Measurements from ENCODE around the gene KMT2A. TPM values are rescaled to one million over a fixed set of nuclear protein-coding genes. Genes with fewer than 3 reads are reported as not detected.

KMT2A gene
- total RNA-seq = 17.4 and 19.9 TPM in 2 replicates

DNA sequence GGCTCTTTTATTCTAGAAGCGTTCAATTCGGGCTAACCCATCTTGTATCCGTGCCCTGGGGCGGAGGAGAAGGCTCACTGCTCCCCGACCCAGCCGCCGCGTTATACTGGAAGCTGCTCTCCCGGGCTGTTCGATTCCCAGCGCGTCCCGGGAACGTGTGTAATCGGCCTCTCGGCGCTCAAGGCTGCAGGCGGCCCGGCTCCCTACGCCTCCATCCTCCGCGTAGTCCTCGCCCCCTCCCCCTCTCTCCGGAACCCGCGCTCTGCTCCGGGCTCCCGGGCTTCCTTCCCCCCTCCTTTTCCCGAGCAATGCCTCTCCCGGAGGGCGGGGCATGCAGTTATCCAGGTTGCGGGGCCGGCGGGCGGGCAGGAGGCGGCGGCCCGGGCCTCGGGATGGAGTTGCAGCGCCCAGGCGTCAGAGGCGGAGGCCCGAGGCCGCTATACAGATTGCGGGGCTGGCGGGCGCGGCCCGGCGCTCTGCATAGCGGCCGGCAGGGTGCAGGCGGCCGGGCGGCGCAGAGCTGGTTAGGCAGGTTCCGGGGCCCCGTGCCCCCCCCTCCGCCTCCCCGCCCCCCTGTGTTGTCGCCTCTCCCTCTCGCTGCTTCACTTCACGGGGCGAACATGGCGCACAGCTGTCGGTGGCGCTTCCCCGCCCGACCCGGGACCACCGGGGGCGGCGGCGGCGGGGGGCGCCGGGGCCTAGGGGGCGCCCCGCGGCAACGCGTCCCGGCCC, at the start of gene KMT2A:
Gene KMT2A (plus strand): TSS at position 600 of the 732 bp plus-strand sequence. CDS start 21 bp downstream, at position 621.

DNA sequence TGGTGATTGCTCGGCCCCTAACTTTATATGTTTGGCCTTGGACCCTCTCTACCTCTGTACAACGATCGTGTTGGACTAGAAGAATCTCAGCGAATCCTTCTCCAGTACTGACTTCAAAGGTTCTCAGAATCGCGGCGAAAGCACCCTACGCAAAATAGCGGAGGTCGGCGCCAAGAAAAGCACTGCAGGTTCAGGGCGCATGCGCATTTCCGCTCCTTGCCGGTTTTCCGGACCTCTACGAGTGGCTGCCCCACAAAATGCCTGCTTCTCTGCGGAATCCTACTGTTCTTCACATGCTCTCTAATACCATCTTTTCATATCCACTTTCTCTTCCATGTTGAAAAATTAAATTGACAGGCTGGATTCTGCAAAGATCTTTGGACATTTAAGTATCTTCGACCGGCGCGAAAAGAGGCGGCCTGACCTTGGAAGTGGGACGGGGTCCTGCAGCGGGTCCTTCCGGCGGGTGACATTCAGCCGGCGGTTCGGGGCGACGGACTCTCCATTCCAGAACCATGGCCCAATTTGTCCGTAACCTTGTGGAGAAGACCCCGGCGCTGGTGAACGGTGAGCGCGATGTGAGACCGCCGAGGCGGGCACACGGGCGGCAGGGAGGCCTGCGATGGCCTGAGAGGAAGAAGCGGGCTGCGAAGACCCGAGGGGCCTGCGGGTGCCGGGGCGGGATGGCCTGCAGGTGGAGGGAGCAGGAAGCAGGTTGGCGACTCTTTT, 35.0 kb upstream of the KMT2A start, which contains the start of gene ATP5MG:
Gene ATP5MG (plus strand): TSS at position 456 of the 729 bp plus-strand sequence. CDS start 60 bp downstream, at position 516.

DNA sequence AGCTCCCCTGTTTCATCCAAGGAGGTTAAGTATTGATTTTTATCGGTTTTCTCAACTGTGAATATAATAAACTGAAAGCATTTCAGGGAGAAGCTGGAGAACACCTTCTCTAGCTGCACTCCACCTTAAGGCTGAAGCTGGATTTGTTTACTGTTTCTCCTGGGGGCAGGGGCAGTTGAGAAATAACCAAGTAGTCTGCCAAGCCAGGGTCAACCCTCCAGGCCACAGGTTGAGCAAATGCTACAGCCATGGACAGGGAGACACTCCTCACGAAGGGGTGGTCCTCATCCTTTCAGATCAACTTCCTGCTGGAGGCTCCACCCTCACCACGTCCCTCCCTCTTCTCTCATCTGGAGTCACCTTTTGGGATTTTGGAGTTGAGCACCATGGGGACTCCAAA, 90.8 kb downstream of the KMT2A start, which contains the start of gene TTC36:
Gene TTC36 (plus strand): TSS at position 366 of the 400 bp plus-strand sequence. CDS start 21 bp downstream, at position 387.

DNA sequence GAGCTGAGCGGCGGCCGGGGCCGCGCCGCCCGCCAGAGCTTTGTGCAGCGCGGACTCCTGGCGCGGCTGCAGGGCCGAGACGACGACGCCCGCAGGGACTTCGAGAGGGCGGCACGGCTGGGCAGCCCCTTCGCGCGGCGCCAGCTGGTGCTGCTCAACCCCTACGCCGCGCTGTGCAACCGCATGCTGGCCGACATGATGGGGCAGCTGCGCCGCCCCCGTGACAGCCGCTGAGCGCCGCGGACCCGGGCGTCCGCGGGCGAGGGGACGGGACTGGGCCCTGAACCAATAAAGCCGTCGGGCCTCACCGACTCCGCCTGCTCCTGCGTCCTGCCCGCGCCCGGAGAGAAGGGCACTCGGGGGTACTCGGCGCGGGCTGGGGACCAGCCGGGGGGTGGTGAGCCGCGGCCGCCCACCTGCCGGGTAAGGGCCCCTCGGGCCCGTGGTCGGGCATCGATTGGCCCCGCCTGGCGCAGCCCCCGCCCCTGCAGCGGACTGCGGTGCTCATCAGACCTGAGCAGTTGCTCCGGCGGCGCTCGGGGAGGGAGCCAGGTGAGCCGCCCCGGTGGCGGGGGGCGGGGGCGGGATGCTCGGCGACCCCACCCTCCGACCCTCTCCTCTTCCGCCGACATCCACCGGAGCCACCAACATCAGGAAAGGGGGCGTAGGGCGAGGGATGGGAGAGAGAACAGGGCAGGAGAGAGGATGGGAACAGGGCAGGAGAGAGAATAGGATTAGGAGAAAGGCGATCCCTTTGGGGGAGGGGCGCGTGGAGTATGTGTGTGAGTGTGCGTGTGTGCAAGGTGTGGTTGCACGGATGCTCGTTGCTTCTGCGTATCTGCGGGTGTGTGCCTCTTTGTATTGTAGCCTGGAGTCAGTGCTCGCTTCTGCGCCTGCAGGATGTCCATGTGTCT, 94.6 kb downstream of the KMT2A start, which contains the start of gene TMEM25:
Gene TMEM25 (plus strand): TSS at position 510 of the 914 bp plus-strand sequence. CDS start 610 bp downstream, outside the sequence.

DNA sequence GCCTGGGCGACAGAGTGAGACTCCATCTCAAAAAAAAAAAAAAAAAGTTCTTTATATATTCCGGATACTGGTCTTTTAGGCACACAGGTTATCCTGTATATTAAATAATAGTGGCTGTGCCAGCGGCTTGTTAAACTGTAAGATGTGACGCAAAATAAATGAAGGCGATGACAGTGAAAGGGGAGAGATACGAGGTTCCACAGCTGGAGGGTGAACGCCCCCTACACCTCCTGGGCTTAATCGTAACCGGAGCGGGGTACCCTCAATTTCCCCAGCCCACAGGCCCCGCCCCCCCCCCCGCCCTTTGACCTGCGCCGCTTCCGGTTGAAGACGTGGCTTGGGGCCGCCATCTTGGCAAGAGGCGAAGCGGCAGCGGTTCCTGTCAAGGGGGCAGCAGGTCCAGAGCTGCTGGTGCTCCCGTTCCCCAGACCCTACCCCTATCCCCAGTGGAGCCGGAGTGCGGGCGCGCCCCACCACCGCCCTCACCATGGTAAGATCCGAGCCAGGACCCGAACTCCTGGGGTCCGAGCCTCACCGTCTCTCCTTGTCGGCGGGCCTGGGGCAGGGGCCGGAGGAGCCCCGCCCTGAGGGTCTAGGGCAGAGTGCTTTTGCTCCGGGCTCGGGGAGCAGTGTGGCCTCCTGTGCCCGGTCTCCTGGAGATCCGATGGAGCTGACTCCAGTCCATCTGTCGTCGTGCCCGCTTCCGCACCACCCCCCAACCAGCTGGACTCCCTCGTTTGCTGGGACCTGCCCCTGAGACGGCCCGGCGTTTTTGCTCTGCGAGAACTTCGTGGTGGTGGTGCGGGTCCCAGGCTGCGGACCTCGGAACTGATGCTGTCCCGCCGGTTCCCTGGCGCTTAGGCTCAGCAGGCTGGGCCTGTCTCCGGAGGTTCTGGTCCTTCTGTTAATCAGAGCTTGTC, 136.0 kb downstream of the KMT2A start, which contains the start of gene ARCN1:
Gene ARCN1 (plus strand): TSS at position 349 of the 920 bp plus-strand sequence. CDS start 139 bp downstream, at position 488.

Other genes with a start within 250 kb of the KMT2A start
- gene JAML, start 211.5 kb upstream of the KMT2A start, total RNA-seq = 0.11 and 0.17 TPM in 2 replicates
- gene MPZL3, start 184.1 kb upstream of the KMT2A start, total RNA-seq = 1.2 and 2.1 TPM in 2 replicates
- 0.95 and 2.9 TPM in 2 replicates for gene MPZL2, start 172.2 kb upstream of the KMT2A start, total RNA-seq
- gene CD3E, start 131.8 kb upstream of the KMT2A start, total RNA-seq = not detected in 2 replicates
- gene CD3D, start 93.8 kb upstream of the KMT2A start, total RNA-seq = not detected in 2 replicates
- not detected in 2 replicates for gene CD3G, start 92.1 kb upstream of the KMT2A start, total RNA-seq
- 22.2 and 27.6 TPM in 2 replicates for gene UBE4A, start 76.9 kb upstream of the KMT2A start, total RNA-seq
- 90.3 and 117 TPM in 2 replicates for gene ATP5MG, start 34.9 kb upstream of the KMT2A start, total RNA-seq
- gene TTC36, start 91.0 kb downstream of the KMT2A start, total RNA-seq = 0.34 and 0.76 TPM in 2 replicates
- gene TMEM25, start 94.7 kb downstream of the KMT2A start, total RNA-seq = 11.1 and 11.7 TPM in 2 replicates
- 12.8 and 17.3 TPM in 2 replicates for gene IFT46, start 129.4 kb downstream of the KMT2A start, total RNA-seq
- 68.3 and 74.1 TPM in 2 replicates for gene ARCN1, start 135.9 kb downstream of the KMT2A start, total RNA-seq
- 14.0 and 22.4 TPM in 2 replicates for gene PHLDB1, start 171.1 kb downstream of the KMT2A start, total RNA-seq
- not detected in 2 replicates for gene TREH, start 243.2 kb downstream of the KMT2A start, total RNA-seq

Measured in dermis lymphatic vessel endothelial cell (primary cell).